ENCODE results near the gene TEX10. TPM values are rescaled to one million over a fixed set of nuclear protein-coding genes. Genes with fewer than 3 reads are reported as not detected.
A peak's percentile ranks its signal among the peaks of the same experiment; 100 is the strongest.
"Not testable (repeated sequence)": the region's sequence is repeated elsewhere in the genome, so short reads cannot be mapped to it uniquely, and the experiment has no call there.

Gene TEX10
- total and polyA plus RNA-seq, 2 donors (not counting 3 experiments of a cell fraction or from before 2014, with no cell fraction given), result 13.6 to 21.2 TPM

- H2AFZ ChIP-seq (ENCODE audit: low read depth, low read length); H3K36me3 ChIP-seq (ENCODE audit: control insufficient read depth in 2 of 2, extremely low read depth in 1 of 2, insufficient read depth in 2 of 2, low read length in 2 of 2); FAIRE-seq; dilution Hi-C loops (cut with MboI; ENCODE audit: extremely low pct_ligation_motif_present, low sequenced_read_pairs); BruUV-seq (replicated peaks); H3K4me1 ChIP-seq (ENCODE audit: control insufficient read depth, extremely low read depth, insufficient read depth, low read length); H3K4me2 ChIP-seq (ENCODE audit: insufficient read depth, low read length); CTCF ChIA-PET; DNase-seq (ENCODE audit: low read depth, low spot score); H4K20me1 ChIP-seq (replicated peaks; ENCODE audit: control insufficient read depth, extremely low read depth, insufficient read depth, low read length); H3K9me1 ChIP-seq (replicated peaks; ENCODE audit: control insufficient read depth, extremely low read depth, insufficient read depth, low read length); H3K9ac ChIP-seq (replicated peaks; ENCODE audit: extremely low read depth, insufficient read depth, low read length); intact Hi-C loops (cut with micrococcal nuclease); H3K27me3 ChIP-seq (ENCODE audit: control insufficient read depth in 2 of 2, insufficient read depth in 2 of 2, low read length in 2 of 2); H3K79me2 ChIP-seq (ENCODE audit: control insufficient read depth, insufficient read depth, low read length); H3K9me3 ChIP-seq (replicated peaks; ENCODE audit: control insufficient read depth, insufficient read depth, low read length); H3K4me3 ChIP-seq (replicated peaks in 1 of 3; ENCODE audit: insufficient read depth in 1 of 3, low read depth in 1 of 3, low read length in 3 of 3); H3K27ac ChIP-seq (ENCODE audit: insufficient read depth, low read depth, low read length); POLR2A ChIA-PET: not testable (repeated sequence)
These were observed 40.2 kb upstream of the TEX10 start for GRCh38 chr9:100392989-100393388.

GRCh38 chr9:100379862-100380261 is 27.1 kb upstream of the TEX10 start:
- H2AFZ ChIP-seq (ENCODE audit: low read depth, low read length), result peak overlapping the region; percentile 48
- ChIA-PET CTCF (no interaction called here), POLR2A (interaction anchor here (0.6 kb wide), 1 partner anchor 31 kb away, joined by 3 read pairs; no protein-coding TSS in a partner anchor)
- H3K79me2 ChIP-seq (ENCODE audit: control insufficient read depth, insufficient read depth, low read length), result no peaks in the 10 kb centered on the region
- DNase-seq (ENCODE audit: low read depth, low spot score), result no peak
- H3K36me3 ChIP-seq (ENCODE audit: control insufficient read depth in 2 of 2, extremely low read depth in 1 of 2, insufficient read depth in 2 of 2, low read length in 2 of 2), result no peaks in the 10 kb centered on the region
- no peaks in the 10 kb centered on the region for H3K27me3 ChIP-seq (ENCODE audit: control insufficient read depth in 2 of 2, insufficient read depth in 2 of 2, low read length in 2 of 2)
- BruUV-seq (replicated peaks), result no TSS peak
- no peaks in the 10 kb centered on the region for H3K4me1 ChIP-seq (ENCODE audit: control insufficient read depth, extremely low read depth, insufficient read depth, low read length)
- no peak overlapping the region for H3K4me2 ChIP-seq (ENCODE audit: insufficient read depth, low read length)
- no peak overlapping the region for H3K4me3 ChIP-seq (replicated peaks in 1 of 3; ENCODE audit: insufficient read depth in 1 of 3, low read depth in 1 of 3, low read length in 3 of 3)
- H4K20me1 ChIP-seq (replicated peaks; ENCODE audit: control insufficient read depth, extremely low read depth, insufficient read depth, low read length), result no peaks in the 10 kb centered on the region
- H3K9ac ChIP-seq (replicated peaks; ENCODE audit: extremely low read depth, insufficient read depth, low read length), result no peak overlapping the region
- no peaks in the 10 kb centered on the region for H3K9me3 ChIP-seq (replicated peaks; ENCODE audit: control insufficient read depth, insufficient read depth, low read length)
- TF ChIP-seq MAX (IDR thresholded peaks at IDR 0.05; ENCODE audit: insufficient read depth, insufficient read length), result no peak
- no peak for TF ChIP-seq JUN (IDR thresholded peaks at IDR 0.05; ENCODE audit: borderline replicate concordance, insufficient read depth, insufficient read length, low read depth)
- no peak for TF ChIP-seq EZH2 (IDR thresholded peaks at IDR 0.05; ENCODE audit: borderline replicate concordance, low read depth, low read length, severe bottlenecking)
- TF ChIP-seq FOS (IDR thresholded peaks at IDR 0.05; ENCODE audit: borderline replicate concordance, insufficient read depth, low read length), result no peak
- TF ChIP-seq POLR2AphosphoS5 (IDR thresholded peaks at IDR 0.05; ENCODE audit: insufficient read depth, low read depth, low read length), result no peak
- TF ChIP-seq CTCF (IDR thresholded peaks at IDR 0.05; ENCODE audit: extremely low read depth in 1 of 2, insufficient read depth in 1 of 2, low read depth in 1 of 2, low read length in 2 of 2), result no peak
- no peak for TF ChIP-seq GATA2 (IDR thresholded peaks at IDR 0.05; ENCODE audit: insufficient read depth, insufficient read length, low read depth, low read length)
- TF ChIP-seq MYC (IDR thresholded peaks at IDR 0.05; ENCODE audit: low read depth, low read length), result no peak
- peak overlapping the region; percentile 37 for H3K27ac ChIP-seq (ENCODE audit: insufficient read depth, low read depth, low read length)
- peak; percentile 57 for FAIRE-seq
- intact Hi-C loops (cut with micrococcal nuclease), result no loop called here
- dilution Hi-C loops (cut with MboI; ENCODE audit: extremely low pct_ligation_motif_present, low sequenced_read_pairs), result no loop called here
- H3K9me1 ChIP-seq (replicated peaks; ENCODE audit: control insufficient read depth, extremely low read depth, insufficient read depth, low read length), result no peaks in the 10 kb centered on the region
